ENCODE measurements around the gene CNTN5.

The CNTN5 gene

GRCh38 chr11:99535819-99536218 lies 515.1 kb downstream of the CNTN5 start:
- TF ChIP-seq, protein P1, sequence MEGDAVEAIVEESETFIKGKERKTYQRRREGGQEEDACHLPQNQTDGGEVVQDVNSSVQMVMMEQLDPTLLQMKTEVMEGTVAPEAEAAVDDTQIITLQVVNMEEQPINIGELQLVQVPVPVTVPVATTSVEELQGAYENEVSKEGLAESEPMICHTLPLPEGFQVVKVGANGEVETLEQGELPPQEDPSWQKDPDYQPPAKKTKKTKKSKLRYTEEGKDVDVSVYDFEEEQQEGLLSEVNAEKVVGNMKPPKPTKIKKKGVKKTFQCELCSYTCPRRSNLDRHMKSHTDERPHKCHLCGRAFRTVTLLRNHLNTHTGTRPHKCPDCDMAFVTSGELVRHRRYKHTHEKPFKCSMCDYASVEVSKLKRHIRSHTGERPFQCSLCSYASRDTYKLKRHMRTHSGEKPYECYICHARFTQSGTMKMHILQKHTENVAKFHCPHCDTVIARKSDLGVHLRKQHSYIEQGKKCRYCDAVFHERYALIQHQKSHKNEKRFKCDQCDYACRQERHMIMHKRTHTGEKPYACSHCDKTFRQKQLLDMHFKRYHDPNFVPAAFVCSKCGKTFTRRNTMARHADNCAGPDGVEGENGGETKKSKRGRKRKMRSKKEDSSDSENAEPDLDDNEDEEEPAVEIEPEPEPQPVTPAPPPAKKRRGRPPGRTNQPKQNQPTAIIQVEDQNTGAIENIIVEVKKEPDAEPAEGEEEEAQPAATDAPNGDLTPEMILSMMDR (IDR thresholded peaks at IDR 0.05; ENCODE audit: low read length, missing control alignments), result no peak

DNA sequence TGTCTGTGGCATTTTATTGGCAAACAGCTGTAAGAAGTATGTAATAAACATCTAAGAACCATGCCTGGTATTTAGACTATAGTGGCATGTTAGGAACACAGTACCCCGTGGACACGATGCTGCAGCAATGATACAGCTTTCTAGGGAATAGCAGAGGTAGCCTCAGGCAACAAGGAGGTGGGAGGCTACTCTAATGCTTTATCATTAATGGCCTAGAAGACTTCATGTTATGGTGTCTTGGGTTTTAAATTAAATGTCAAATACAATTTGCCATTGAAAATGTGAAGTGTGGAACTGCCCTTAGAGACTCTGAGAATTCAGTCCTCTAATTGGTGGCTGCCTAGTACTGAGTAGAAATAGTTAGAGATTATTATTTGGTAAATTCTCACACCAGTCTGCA lies 516.9 kb downstream of the CNTN5 start:
- H3K4me3 ChIP-seq (replicated peaks; ENCODE audit: low read depth, low read length), result no peak overlapping the region
- TF ChIP-seq, protein P1 (IDR thresholded peaks at IDR 0.05; ENCODE audit: low read length, missing control alignments), result no peak
- no peak for DNase-seq (ENCODE audit: low read depth)

More at GRCh38 chr11:99535819-99536218, 515.1 kb downstream of the CNTN5 start:
- H3K4me3 ChIP-seq (replicated peaks; ENCODE audit: low read depth, low read length), result no peak overlapping the region
- DNase-seq (ENCODE audit: low read depth), result no peak

DNA sequence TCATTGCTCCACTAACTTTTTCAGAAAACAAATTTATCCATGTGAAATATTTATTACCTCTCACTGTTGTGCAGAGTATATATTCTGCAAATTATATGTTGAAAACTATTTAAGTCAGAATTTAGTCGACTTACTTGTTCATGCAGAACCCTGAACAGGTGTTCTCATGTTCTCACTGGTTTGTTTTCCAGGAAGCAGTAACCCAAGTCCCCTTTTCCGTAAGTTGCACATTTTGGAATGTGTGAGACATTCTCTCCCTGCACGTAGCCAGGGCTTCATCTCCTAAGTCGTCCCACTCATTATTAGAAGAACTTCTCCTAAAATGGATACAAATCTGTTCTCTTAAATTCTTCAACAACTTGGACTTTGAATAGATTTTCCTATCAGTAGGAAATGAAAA lies 524.9 kb downstream of the CNTN5 start:
- H3K4me3 ChIP-seq (replicated peaks; ENCODE audit: low read depth, low read length), result no peak overlapping the region
- TF ChIP-seq, protein P1 (IDR thresholded peaks at IDR 0.05; ENCODE audit: low read length, missing control alignments), result no peak
- no peak for DNase-seq (ENCODE audit: low read depth)

GRCh38 chr11:99548264-99548663 lies 527.5 kb downstream of the CNTN5 start:
- TF ChIP-seq, protein P1 (IDR thresholded peaks at IDR 0.05; ENCODE audit: low read length, missing control alignments), result no peak
- peak; percentile 10 for DNase-seq (ENCODE audit: low read depth)
- H3K4me3 ChIP-seq (replicated peaks; ENCODE audit: low read depth, low read length), result no peak overlapping the region

GRCh38 chr11:99554232-99554903 lies 533.6 kb downstream of the CNTN5 start:
- TF ChIP-seq, protein P1 (IDR thresholded peaks at IDR 0.05; ENCODE audit: low read length, missing control alignments), result no peak
- no peak overlapping the region for H3K4me3 ChIP-seq (replicated peaks; ENCODE audit: low read depth, low read length)
- DNase-seq (ENCODE audit: low read depth), result no peak

- H3K4me3 ChIP-seq (replicated peaks; ENCODE audit: low read depth, low read length), result no peak overlapping the region
- no peak for DNase-seq (ENCODE audit: low read depth)
- TF ChIP-seq, protein P1 (IDR thresholded peaks at IDR 0.05; ENCODE audit: low read length, missing control alignments), result no peak
These were observed 534.7 kb downstream of the CNTN5 start for GRCh38 chr11:99555486-99555885.

DNA sequence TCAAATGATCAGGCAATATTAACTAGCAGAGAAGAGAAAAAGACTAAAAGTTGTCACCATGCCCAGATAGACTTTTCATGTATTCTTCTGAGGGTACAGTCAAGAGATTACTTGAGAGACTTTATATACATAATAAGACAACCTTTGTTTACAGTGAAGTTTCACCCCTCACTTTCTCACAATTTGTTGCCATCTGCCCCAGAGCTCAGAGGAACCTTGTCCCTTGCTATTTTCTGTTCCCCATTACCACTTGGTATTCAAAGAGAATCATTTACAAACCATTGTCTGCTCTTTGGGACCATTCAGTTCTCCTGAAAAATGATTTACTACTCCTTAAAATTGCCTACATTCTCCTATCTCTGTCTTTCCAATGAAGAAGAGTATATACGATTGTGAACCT lies 544.6 kb downstream of the CNTN5 start:
- DNase-seq (ENCODE audit: low read depth), result no peak
- TF ChIP-seq, protein P1 (IDR thresholded peaks at IDR 0.05; ENCODE audit: low read length, missing control alignments), result no peak
- no peak overlapping the region for H3K4me3 ChIP-seq (replicated peaks; ENCODE audit: low read depth, low read length)

Data from fibroblast of pulmonary artery (primary cell).